ENCODE data around the gene KIAA0825.
A peak's percentile ranks its signal among the peaks of the same experiment; 100 is the strongest.
"Not testable (repeated sequence)": the region's sequence is repeated elsewhere in the genome, so short reads cannot be mapped to it uniquely, and the experiment has no call there.

The KIAA0825 gene

DNA sequence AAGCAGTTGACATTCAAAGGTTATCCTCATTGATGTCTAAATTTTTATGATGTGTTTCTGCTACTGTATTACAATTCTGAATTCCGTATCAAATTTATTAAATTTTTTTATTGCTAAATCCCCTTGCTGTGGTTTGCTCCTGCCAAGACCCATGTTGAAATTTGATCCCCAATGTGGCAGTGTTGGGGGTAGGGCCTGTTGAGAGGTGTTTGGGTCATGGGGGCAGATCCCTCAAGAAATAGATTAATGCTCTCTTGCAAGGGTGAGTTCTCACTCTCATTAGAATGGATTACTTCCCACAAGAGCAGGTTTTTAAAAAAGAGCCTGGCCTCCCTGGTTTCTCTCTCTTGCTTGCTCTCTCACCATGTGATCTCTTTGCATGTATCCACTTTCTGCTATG lies 442.5 kb downstream of the KIAA0825 start:
- DNase-seq (ENCODE audit: low read depth, low spot score) = no peak

DNA sequence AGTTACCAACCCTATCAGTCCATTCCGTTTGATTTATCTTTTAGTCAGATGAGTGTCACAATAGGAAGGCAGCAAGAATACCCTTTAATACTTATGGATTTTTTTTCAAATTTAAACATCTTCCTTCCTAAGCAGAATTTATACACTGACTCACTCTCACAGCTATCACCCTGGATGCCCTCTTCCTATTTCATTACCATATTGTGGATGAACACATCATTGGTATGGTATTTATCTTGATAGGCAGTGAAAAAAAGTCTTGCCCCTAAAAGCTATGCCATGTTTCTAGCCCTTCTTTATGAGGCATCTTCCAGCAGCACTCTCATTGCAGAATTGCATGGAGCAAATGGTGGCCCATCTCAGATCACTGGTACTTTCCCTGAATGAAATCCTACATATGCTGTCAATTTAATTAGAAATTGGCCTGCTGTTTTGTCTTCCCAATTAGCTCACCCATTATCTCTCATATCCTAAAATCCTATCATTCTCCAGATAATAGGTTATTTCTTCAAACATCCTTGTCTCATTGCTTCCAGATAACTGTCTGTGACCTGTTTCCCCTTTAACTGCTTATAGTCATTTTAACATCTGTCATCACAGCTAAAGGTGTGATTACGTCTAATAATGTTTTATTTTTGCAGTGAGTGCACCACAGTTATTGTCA lies 443.5 kb downstream of the KIAA0825 start:
- no peak for DNase-seq (ENCODE audit: low read depth, low spot score)

DNA sequence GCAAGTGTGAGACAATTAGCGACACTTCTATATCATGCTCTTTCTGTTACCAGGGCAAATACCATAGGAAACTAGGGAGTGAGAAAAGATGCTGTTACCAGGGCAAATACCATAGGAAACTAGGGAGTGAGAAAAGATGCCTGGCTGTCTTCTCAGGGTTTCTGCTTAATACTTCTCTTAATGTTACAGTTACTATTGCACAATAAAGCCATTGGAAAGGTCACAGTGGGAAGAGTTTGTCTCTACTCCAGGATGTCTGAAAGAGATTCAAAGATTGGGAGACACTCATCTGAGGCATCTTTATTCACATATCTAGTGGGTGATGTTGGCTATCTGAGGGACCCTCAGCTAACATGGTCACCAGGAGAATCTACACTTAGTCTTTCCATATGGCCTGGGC lies 445.3 kb downstream of the KIAA0825 start:
- DNase-seq (ENCODE audit: low read depth, low spot score) = no peak

DNA sequence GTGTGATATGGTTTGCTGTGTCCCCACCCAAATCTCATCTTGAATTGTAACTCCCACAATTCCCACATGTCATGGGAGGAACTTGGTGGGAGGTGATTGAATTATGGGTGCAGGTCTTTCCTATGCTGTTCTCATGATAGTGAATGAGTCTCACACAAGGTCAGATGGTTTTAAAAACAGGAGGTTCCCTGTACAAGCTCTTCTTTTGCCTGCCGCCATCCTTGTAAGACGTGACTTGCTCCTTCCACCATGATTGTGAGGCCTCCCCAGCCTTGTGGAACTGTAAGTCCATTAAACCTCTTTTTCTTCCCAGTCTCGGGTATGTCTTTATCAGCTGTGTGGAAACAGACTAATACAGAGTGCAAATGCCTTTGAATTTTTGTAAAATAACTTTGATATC lies 447.3 kb downstream of the KIAA0825 start:
- not testable (repeated sequence) for DNase-seq (ENCODE audit: low read depth, low spot score)

DNA sequence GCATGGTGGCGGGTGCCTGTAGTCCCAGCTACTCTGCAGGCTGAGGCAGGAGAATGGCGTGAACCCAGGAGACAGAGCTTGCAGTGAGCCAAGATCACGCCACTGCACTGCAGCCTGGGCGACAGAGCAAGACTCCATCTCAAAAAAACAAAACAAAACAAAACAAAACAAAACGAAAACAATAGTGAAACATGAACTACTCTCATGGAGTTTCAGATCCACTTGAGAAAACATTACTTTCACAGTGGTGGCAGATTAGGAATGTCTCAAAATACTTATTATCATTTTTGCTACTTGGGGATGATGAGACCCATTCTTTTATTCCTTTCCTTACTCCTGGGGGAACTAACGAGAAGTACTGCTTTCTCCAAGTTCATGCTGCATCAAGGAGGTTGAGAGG lies 448.2 kb downstream of the KIAA0825 start:
- DNase-seq (ENCODE audit: low read depth, low spot score) = not testable (repeated sequence)

DNA sequence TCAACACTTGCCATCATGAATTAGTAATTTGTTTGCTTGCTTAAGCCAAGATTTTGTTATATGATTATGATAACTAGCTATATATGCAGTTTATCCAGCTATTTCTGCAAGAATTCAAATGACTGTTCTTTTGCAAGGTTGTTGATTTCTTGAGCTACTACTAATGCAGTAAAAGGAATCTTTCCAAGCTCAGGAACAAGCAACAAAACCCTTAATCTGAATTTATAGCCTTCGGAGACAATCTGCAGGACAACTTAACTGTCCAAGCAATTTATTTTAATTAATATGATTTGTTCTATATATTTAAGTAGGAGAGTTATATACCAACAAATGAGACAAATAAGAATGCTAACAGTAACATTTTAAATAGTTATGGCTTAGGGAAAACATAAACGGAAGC lies 450.3 kb downstream of the KIAA0825 start:
- no peak for DNase-seq (ENCODE audit: low read depth, low spot score)

DNA sequence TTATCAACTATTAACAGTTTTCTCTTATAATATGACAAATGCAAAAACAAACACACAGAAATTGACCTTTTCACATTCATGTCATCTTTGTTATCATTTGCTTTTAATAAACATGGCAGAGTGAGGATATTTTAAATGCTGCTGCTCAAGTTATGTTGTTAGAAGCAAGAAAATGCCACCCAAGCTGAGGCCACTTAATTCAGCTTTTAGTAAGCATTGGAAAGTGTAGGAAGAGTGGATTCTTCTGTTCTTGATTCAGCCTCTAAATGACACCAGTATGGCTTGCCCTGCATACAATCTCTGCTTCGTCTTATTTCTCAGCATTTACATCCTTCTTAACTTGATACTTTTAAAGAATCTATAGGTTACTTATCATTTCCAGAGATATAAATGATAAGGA lies 456.6 kb downstream of the KIAA0825 start:
- DNase-seq (ENCODE audit: low read depth, low spot score) = no peak

DNA sequence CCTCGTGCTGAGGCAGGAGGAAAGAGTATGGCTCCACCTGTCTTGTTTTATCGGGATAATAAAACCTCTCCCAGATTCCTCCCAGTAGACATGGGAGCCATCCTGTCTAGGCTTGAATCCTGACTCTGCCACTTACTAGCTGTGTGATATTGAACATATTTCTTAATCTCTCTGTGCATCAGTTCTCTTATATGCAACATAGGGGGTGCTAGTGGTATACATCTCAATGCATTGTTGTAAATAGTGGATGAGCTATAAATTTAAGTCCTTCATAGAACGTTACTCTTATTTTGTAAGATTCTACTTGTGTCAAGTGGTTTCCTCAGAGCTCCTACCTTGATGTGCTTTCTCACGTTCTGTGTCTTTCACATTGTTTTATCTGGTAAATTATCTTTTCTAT lies 459.3 kb downstream of the KIAA0825 start:
- no peak for DNase-seq (ENCODE audit: low read depth, low spot score)

DNA sequence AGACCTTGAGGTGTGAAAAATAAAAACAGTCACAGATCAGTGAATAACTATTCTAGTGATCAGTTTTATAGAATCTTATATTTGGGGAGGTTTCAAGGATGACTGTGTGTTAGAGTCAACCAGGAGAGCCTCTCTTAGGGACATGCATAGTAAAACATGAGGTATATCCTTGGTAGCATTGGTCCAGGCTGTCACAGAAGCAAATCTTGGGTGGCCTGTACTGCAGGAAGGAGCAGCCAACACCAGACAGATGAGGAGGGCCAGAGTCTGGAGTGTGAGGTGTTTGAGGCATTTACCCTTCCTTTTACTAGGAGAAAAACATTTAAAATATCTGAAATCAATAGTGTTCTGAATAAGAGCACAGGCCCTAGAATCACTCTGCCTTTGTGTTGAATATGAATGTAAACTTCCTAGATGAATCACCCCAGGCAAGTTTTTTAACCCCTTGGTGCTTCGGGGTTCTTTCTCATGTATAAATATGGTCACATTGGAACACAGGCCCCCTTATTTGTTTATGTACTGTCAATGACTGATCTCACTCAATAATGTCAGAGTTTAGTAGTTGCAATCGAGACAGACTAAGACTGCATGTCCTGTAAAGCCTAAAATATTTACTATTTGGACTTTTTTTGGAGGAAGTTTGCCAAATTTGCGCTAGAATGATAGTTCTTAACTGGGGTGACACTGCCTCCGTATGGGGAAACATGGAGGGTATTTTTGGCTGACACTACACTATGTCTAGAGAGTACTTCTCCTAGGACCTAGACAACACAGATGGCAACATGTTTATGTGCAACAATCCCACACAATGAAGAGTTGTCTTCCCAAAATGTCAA lies 460.5 kb downstream of the KIAA0825 start:
- DNase-seq (ENCODE audit: low read depth, low spot score) = no peak

DNA sequence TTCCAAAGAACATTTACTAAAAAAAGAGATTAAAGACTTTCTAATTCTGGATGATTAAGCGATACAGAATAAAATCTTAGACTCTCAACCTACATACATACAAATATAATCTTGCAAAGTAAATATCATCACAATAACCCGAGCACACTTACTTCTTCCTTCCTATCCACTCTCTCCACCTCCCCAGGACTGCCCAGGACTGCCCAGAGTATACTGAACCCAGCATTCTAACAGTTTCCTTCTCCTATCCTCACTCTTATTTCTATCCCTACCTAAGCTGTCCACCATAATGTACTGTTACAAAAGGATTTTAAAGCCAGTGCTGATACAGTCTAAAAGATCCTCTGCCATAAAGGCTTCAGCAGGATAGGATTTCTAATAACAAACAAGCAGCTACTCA lies 463.7 kb downstream of the KIAA0825 start:
- no peak for DNase-seq (ENCODE audit: low read depth, low spot score)

DNA sequence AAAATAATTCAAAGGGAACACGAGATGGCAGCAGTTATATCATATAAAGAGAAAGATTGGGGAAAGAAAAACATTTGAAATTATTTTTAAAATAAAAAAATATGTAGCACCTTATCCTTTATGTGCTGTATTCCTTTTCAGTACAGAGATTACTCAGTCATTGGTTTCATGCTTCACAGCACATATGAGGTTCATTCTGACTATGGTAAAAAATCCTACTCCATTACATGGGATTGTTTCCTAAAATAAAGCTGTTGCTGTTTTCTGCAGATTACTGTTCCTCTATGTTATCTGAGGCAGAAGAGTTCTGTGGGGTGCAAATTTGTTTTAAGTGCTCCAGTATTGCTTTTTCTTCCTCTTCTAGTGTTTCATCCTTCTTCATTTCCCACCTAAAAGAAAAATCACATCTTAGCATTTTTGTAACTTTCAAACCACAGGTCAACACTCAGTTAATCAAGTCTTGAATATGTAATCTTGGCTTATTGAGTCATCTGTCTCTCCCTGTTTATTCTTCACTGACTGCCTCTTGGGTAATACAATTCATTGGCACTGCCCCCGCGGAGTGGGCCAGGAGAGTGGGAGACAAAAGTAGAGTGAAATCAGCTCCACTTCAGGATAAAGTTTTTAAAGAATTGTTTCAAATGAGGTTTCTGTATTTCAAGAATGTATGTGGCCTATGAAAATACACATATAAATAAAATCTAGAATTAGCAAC lies 464.5 kb downstream of the KIAA0825 start:
- no peak for DNase-seq (ENCODE audit: low read depth, low spot score)

DNA sequence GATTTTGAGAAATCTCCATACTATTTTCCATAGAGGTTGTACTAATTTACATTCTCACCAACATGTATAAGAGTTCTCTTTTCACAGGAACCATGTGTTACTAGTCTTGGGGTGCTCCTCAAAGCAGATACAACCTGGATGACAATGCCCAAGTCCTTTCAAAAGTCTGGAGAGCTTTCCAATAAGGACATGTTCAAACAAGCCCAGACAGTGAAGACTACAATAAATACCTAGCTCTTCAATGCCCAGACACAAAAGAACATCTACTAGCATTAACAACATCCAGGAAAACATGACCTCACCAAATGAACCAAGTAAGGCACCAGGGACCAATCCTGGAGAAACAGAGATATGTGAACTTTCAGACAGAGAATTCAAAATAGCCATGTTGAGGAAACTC lies 474.8 kb downstream of the KIAA0825 start:
- not testable (repeated sequence) for DNase-seq (ENCODE audit: low read depth, low spot score)

DNA sequence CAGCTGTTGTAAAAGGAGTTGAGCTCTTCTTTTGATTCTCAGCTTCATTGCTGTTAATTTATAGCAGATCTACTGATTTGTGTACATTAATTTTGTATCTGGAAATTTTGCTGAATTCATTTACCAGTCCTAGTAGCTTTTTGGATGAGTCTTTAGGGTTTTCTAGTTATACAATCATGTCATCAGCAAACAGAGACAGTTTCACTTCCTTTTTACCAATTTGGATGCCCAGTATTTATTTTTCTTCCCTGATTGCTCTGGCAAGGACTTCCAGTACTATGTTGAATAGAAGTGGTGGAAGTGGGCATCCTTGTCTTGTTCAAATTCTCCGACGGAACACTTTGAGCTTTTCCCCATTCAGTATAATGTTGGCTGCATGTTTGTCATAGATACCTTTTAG lies 478.1 kb downstream of the KIAA0825 start:
- DNase-seq (ENCODE audit: low read depth, low spot score) = no peak

DNA sequence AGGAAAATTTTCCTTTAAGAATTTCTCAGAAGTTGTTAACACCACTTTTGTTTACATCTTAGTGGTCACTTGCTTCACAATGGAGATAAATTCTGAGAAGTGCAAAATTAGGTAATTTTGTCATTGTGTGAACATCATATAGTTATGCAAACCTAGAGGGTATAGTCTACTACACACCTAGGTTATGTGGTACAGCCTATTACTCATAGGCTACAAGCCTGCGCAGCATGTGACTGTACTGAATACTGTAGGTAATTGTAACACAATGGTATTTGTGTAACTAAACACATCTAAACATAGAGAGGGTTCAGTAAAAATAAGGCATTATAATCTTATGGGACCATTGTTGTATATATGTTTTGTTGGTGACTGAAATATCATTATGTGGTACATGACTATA lies 488.3 kb downstream of the KIAA0825 start:
- DNase-seq (ENCODE audit: low read depth, low spot score) = no peak

DNA sequence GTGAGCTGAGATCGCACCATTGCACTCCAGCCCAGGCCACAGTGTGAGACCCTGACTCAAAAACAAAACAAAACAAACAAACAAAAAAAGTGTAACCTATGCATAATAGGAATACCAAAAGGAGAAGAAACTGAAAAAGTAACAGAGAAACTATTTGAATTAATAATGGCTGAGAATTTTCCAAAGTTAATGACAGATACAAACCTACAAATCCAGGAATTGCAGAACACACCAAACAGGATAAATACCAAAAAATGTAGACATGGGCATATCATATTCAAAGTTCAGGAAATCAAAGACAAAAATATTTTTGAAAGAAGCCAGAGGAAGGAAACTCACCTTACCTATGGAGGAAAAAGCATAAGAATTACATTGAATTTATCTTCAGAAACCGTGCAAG lies 493.3 kb downstream of the KIAA0825 start:
- DNase-seq (ENCODE audit: low read depth, low spot score) = no peak

DNA sequence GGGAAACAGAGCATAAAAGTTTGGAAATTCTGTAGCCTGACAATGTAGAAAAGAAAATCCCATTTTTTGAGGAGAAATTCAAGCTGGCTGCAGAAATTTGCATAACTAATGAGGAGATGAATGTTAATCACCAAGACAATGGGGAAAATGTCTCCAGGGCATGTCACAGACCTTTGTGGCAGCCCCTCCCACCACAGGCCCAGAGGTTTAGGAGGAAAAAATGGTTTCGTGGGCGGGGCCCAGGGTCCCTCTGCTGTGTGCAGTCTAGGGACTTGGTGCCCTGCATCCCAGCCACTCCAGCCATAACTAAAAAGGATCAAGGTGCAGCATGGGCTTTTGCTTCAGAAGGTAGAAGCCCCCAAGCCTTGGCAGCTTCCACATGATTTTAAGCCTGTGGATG lies 502.1 kb downstream of the KIAA0825 start:
- DNase-seq (ENCODE audit: low read depth, low spot score) = not testable (repeated sequence)

DNA sequence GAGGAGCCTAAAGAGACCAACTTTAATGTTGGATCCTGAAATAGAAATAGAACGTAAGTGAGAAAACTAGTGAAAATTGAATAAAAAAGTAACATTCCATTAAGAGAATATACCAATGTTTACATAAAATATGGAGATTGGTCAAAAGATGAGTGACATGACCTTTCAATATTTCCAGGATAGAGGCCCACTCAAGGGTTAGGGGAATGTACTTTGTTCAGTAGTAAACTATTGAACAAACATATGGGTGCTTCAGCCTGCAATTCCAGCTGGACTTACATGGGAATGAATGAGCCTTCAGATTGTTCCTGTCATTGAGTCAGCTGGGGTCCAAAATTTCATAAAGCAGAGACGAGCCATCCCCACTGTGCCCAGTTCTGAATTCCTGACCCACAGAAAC lies 505.3 kb downstream of the KIAA0825 start:
- no peak for DNase-seq (ENCODE audit: low read depth, low spot score)

DNA sequence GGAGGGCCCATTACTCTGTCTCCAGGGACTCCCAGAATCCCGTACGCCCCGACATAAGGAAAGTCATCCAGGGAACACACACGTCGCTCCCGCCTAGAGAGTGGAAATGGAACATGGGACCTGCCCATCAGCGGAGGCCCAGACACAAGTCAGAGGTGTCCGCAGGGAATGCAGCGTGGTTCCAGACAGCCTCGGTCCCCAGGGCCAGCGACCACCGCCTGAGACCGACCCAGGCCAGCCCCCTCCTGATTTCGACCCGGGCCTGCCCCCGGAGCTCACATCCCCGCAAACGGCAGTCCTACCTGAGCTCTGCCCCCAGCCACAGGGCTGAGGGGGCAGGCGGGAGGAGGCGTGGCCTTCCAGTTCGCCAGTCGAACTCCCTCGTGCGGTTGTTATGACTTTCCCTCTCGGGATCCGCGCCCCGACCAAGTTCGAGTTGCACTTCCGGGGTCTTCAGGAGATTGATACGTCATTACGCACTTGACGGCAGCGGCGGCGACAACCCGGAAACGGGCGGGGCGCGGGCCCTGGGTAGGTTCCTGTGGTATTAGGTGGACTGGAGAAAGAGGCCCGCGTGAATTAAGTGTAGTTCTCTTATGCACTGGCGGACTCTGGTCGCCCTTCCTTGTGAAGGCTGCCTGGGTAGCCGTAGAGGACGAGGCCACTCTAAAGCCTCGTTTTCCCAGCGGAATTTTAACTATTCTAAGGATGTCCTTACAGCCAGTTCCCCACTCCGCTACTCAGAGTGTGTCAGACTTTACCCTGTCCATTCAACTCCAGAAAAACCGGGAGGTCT lies 507.0 kb downstream of the KIAA0825 start:
- peak; percentile 87 for DNase-seq (ENCODE audit: low read depth, low spot score)

DNA sequence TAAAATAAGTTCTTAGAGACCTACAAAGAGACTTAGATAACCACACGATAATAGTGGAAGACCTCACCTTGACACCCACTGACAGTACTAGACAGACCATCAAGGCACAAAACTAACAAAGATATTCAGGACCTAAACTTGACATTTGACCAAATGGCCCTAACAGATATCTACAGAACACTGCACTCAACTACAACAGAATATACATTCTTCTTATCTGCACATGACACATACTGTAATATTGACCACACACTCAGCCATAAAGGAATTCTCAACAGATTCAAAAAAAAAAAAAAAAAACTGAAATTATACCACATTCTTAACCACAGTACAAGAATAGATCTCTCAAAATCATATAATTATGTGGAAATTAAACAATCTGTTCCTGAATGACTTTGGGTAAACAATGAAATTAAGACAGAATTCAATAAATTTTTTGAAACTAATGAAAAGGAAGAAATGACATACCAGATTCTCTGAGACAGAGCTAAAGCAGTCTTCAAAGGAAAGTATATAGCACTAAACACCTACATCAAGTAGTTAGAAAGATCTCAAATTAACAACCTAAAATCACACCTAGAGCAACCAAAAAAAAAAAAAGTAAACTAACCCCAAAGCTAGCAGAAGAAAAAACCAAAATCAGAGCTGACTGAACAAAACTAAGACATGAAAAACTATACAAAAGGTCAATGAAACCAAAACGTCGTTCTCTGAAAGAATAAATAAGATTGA lies 514.7 kb downstream of the KIAA0825 start:
- DNase-seq (ENCODE audit: low read depth, low spot score) = no peak

Data from activated naive CD8-positive, alpha-beta T cell treated with anti-CD3 and anti-CD28 coated beads, Interleukin-2, amount 50 U/mL, for 16 hours (primary cell).